ENCODE results near the gene CCR9.

Gene CCR9

DNA sequence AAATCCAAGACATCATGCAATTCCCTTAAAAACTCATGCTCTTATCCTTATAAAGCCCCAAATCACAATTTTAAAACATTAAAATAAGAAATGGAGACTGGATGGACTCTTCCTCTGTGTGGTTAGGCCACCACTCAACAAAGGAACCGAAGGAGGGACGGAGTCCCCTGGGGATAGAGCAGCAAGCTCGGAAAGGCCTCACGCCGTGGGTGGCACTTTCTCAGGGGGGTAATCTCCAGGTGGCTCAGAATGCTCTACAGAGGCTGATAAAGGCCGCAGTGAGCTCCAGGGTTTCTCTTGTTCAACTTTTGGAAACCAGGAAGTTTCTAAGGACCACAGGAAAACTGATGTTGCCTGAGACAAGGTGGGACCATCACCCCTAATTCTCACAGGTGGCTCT lies 23.2 kb downstream of the CCR9 start:
- DNase-seq: no peak

DNA sequence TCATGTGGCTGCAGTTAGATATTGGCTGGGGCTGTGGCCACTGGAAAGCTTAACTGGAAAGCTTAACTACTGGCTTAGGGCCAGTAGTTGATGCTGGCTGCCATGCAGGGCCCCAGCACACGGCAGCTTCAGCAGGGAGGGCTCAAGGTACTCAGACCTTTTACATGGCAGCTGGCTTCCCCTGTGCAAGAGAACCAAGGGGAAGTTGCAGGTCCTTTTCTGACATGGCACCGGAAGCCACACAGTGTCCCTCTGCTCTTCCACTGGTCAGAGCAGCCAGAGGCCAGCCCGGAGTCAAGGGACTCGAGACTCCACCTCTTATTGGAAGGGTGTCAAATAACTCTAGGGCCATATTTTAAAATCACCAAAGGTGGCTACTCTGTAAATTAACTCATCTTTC lies 24.5 kb downstream of the CCR9 start:
- no peak for DNase-seq

DNA sequence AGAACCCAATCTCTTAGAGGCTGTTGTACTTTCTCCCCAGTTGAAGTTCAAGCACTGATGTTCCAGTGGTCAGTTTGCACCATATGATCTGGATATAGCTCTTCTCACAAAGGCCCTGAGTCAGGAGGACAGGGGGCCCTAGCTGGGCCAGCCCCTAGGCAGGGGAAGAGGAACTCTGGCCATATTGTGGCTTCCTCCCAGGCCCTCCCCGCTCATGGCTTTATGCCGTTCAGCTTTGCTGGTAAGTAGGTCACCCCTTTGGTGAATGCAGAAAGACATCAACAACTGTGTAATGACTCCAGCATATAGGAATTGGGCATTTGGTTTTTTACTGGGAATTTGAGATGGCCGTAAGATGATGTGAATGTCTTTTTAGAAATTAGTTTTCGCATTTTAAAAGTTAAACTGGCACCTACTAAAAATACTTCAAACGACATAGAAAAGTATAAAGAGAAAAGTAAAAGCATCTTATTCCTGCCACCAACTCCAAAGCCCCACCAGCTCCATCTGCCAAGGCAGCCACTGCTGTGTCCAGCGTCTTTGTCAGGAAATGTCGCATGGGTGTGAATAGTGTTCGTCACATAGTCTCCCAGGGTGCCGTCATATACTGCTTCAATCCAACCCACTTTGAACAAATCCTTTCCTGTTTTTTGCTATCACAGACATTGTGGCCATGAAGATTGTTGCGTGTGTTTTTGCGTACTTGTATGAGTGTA lies 25.3 kb downstream of the CCR9 start:
- no peak for DNase-seq

DNA sequence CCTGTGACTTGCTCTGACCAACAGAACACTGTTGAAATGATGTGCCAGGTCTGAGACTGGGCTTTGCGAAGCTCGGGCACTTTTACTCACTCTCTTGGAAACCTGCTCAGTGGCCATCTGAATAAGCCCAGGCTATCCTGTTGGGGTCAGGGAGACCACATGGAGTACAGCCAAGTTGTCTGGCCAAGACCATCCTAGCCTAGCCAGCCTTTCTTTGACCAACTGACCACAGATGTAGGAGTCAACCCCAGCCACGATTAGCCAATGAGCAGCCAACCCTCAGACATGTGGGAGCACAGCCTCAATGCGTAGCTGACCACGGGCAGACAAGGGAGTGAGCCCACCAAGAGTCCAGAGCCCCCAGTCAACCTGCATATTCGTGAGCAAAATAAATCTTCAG lies 26.1 kb downstream of the CCR9 start:
- no peak for DNase-seq

DNA sequence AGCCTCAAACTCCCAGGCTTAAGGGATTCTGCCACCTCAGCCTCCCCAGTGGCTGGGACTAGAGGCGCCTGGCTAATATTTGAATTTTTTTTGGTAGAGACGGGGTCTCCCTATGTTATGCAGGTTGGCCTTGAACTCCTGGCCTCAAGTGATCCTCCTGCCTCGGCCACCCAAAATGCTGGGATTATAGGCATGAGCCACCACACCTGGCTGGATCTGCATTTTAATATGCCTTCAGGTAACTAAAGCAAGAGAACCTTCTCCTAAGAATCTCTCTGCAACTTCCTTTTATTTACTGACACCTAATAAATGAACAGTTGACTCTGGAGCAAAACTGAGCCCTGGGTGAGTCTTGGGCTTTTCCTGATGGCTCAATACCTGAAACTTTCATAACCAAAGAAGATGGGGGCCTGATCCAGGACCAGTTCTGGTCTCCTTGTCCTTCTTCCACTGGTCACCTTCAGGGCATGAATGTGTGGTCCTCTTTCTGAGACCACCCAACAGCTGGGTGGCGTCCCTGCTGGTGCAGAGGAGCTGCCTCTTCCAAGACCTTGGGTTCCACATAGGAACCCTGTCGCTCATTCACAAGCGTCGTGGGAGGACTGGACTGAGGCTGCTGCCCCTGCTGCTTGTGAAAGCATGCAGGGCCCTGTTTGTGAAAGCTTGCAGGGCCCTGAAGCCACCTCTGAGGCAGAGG lies 28.2 kb downstream of the CCR9 start:
- DNase-seq: no peak

DNA sequence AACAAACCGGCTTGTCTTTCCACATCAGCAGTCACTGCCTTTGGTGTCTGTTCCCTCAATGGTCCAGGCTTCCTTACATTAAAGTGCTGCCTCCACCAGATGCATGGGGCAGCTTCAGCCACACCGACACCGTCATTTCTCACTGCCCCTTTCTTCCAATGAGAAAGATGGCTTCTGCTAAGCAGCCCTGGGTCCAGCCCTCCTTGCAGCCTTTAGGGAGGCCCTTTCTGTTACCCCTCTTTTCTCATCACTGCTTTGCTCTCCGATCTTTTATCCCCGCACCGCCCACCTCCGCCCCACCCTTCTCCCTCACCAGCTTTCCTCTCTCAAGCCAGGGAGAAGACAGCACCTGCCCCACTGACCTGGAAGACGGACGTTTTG lies 28.7 kb downstream of the CCR9 start:
- DNase-seq: no peak

DNA sequence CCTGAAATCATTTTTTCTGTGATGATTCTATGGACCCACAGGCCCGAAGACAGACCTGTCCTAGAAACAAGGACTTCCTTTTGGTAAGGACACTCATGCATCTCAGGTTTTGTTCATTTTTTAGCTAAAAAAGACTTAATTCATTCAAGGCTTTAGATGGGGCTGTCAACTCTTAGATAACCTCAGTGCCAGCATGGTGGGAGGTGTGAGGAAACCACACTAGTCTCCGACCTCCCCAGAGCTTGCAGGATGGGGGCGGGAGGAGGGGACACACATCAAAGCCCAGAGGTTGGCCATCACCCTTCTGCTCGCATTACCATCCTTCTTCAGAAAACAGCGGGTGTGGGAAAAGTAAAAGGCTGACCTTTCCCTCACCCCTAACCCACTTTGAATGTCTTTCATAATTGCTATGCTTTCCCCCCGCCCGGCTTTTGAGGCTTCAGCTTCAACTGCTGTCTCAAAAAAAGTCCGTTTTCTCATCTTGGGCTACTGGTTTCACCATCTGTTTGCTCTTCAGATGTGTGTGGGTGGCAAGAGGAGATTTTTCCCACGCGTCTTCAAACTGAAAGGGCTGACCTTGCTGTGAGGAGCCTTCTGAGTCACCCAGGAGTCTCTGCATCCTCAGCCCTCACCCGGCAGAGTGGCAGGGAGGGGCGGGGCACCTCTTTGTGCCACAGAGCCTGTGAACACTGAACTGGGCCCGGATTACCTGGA lies 29.3 kb downstream of the CCR9 start:
- DNase-seq: peak; percentile 88

DNA sequence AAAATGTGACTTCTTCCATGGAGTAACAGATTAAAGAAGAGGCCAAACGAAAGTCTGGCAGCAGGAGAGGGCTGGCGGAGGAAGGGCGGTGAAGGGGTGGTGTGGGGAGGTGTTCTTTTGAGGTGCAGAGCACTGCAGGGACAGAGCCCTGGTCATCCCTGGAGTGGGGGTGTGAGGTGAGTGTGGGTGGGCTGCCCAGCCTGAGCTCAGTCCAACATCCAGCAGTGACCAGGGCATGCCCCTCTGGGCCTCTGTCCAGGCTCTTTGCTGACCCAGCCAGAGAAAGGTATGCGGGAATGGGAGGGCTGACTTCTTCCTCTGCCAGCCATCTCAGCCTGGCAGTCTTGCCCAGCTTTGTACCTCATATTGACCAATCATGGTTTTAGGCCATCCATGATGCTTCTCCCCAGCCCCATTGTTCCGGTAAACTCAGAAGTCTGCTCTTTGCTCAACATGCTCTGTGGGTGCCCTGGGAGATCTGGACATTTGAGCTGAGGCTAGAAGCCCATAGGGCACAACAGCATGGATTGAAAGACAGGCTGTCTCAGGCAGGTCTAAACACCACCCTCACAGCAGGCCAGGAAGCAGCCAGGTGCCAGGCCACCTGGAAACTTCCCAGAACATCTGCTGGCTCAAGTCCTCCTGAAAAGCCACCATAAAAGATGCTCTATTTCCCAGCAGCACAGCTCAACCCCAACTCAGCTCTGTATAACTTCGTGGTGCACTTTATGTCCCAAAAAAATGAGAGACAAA lies 31.0 kb downstream of the CCR9 start:
- DNase-seq: no peak

DNA sequence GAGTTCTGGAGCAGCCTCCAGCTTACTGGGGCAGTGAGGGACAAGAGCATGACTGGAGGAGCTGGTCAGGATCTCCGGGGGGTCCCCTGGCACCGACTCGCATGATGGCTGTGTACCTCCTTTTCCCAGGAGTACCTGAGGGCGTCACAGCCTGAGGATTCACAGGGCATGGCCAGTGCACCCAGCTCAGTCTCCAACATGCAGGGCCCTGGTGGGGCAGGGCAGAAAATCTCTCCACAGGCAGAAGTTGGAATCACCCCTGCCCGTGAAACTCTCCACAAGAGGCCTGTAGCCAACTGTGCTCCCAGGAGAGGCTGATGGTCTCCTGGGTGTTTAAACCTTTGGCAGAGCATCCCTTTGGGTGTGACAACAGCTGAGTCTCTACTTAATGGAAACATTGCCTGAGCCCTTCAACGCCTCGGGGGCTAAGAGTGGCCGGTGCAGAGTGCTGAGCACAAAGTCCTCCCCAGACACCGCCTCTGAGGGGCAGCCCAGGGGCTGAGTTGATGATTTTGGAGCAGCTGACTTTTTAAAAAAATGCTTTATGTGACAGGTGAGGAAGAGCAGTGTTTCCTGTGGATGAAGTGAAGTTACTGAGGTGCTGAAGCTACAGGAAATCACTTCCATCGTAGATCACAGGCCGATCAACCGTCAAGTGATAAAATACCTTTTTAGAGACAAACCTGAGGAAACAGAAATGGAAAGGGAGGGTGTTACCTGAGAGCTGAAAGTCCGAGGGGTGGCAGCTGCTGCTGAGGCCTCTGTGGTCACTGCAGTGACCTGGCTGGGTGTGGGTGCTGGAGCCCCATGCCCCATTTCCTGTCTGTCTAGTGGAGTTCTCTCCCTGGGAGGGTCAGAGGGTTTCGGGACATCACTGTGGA lies 35.1 kb downstream of the CCR9 start:
- DNase-seq: no peak

DNA sequence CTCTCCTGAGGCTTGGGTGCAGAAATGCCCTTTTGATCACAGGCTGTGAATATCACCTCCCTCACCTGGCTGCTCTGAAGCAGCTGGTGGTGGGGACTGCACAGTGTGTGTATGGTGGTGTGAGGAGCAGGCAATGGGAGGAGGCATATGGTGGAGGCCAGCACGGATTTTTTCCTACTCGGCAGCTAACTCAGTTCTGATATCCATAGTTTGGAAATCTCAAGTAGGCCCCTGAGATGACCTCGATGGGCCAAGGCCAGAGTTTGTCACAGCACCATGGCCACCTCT lies 35.6 kb downstream of the CCR9 start:
- no peak for DNase-seq

DNA sequence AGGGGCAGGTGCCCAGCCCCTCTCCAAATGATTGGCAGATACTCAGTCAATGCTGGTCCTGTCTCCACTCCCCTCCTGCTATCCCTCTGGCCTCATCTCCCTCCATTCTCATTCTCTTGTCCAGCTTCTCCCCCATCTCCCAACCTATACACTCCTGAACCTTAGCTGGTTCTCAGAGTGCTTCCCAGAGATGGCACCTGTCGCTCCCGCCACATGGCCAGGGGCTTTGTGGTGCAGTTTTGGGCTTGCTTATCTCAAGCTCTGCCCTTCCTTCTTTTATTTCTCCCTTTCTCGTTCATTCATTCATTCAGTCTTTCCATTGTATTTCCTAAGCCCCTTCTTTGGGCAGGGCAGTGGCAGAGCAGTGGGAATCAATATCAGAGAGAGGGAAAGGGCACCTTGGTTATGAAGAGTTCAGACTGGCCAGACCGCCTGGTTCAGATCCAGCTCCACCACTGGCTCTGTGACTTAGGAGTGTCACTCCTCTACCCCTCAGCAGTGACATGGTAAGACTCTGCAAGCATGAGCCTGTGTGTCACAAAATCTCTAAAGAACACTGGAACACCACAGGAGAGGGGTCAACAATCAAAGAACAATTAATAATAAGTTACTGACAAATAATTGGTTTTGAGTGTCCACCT lies 36.7 kb downstream of the CCR9 start:
- no peak for DNase-seq

DNA sequence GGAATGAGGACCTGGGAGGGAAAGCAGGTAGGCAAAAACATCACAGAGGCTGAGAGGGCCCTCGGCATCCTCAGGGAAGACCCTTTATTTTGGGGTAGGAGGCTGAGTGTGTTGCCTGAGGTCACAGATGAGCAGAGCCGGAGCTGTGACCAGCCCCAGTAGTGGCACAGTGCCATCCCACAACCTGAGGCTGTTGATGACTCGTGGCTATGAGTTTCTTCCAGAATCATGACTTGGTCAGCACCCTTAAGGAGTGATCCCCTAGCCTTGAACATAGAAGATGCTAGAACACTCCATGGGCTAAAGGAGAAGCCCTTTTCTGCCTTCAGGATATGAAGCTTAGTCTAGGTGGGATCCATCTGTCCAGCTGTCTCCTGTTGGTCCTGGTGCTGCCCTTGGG lies 37.4 kb downstream of the CCR9 start:
- peak; percentile 60 for DNase-seq

DNA sequence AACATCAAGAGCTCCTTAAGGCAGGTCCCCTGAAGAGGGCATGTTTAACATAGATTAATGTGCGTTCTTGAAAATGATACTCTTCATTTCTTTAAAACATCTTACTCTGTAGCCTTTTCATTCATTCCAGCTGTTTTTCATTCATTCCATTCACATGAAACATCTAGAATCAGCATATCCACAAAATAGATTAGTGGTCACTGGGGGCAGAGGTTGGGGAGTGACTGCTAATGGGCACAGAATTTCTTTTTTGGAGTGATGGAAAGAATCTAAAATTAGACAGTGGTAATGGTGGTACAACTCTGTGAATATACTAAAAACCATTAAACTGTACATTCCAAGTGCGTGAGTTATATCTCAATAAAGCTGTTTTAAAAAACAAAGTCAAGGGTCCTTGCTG lies 41.5 kb downstream of the CCR9 start:
- DNase-seq: peak; percentile 63

DNA sequence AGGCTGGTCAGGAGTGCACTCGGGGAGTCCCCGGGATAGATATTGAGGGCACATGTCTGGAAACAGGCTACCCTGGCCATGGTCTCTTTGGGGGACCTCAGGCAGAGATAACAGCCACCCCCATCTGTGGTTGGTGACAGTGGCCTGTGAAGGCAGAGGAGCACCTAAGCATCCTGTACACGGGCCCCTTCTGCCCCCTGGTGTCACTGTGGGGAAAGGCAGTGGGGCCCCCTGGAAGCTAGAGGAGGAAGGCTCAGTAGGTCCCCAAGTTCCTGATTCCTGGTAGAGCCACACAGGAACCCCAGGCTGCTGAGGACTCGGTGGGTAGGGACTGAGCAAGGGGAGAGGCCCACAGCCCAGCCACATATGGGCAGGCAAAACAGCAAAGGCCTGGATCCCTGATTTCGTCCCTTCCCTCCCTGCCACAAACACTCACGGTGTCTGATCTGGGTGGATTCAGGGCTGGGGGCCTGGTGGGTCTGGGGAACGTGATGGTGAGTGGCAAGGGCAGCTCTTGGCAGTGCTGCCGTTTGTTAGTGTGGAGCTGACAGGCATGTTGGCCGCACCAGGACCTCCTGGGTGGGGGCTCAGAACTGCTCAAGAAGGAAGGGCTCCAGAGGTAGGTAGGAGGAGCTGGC lies 42.8 kb downstream of the CCR9 start:
- DNase-seq: peak; percentile 48

DNA sequence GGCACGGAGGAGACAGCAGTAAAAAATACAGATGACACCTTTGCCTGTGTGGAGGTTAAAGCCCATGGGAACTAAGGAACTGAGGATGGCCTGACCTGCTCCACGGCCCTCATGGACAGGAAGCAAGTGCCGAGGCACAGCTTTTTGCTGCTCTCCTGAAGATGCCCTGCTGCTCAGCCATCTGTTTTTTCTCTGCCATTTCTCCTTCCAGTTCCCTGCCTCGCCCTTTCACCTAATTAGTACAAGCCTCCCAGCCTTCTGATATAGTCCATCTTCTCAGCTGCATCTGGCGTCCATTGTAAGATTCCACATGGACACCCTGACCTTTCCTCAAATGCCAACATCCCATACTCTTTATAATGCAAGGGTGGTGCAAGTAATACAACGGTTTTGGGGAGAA lies 45.2 kb downstream of the CCR9 start:
- no peak for DNase-seq

DNA sequence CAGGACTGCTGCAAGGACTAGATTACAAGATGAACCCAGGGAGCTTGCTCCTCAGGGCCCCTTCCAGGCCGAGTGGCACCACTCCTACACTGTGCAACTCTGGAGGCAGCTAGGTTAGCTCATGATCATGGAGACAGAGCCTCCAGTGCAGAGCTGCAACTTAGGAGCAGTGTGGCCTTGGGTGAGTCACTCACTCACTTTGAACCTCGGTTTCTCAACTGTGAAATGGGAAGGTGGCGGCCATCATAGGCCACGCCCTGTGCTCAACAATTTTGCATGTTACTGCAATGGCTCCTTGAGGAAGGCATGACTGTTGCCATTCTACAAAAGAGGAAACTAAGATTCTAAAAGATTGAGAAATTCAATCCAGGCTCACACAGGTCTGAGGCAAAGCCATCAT lies 45.8 kb downstream of the CCR9 start:
- no peak for DNase-seq

DNA sequence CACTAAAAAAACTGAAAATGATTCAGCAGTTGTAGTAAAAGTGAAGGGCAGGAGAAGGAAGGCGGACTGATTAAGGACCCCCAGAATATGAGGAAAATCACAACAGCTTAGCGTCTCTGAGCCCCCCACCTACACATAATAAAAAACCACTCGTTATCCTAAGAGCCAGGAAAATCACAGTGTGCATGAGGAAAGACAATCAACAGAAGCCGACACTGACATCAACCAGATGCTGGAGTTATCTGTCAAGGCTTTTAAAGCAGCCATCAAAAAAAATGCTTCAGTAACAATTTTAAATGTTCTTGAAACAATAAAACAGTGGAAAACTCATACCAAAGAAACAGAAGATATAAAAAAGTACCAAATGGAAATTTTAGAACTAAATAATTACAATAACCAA lies 47.2 kb downstream of the CCR9 start:
- DNase-seq: no peak

DNA sequence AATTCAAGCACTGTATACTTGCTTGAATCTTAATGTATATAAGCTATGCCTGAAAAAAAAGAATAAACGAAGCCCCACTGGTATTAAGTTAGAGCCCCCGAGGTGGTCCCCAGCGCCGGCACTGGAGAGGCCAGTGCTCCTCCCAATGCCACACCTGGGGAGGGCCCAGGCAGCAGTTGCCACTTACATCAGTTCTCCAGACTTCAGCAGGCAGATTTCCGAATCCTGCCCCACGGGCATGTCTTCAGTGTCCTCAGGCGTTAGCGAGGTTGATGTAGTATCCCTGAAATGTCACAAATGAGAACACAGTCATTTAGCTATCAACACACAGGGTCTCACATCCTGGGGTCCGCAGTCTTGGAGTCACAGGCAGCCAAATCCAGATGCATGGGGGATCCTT lies 49.9 kb downstream of the CCR9 start:
- DNase-seq: no peak

DNA sequence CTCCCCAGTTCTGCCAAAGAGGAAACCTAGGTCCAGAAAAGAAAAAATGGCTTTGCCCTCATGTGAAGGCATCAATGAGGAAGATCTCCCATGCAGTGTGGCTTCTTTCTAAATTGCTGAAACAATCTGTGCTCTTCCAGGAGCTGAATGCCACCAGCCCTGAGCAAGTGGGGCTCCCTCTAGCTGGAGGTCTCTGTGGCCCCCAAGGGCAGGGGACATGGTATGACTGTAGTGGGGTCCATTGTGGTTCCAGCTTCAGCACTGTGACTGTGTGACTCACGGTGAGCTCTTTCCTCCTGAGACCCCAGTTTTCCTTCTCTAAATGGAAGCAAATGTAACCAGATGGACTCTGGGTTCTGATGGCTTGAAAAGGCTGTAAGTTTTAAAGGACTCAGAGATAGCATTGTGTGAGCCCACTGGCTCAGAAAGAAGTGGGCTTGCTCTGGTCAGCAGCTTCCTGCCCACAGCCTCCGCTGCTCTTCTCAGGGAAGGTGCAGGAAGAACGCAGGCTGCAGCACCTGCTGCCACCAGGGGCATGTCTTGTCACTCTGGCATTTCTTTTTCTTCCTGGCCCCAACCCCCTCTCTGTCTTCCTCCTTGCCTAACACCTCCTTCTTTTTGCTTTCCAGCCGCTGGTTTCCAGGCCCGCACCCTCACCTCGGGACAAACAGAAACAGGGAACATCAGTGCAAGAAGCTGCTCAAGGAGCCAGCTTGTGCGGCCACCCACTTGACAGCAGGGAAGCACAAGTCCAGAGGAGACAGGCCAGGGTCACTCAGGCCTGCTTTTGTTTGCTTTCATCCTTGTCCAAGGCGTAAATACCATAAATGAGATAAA lies 51.1 kb downstream of the CCR9 start:
- no peak for DNase-seq

DNA sequence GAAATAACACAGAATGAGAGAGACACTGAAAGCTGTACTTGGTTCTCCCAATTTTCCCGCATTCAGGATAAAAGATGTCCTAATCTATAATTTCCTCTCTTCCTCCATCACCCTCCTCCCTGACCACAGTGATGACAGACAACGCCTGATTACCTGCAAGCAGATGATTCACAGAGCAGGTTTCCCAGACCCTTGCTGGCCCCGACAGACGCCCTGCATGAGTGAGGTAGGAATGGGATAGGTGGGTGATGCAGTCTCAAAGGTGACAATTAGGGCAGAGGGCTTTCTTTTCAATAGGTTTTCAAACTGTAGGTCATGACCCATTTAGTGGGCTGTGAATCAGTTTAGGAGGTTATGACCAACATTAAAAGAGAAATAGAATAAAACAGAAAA lies 51.7 kb downstream of the CCR9 start:
- DNase-seq: no peak

DNA sequence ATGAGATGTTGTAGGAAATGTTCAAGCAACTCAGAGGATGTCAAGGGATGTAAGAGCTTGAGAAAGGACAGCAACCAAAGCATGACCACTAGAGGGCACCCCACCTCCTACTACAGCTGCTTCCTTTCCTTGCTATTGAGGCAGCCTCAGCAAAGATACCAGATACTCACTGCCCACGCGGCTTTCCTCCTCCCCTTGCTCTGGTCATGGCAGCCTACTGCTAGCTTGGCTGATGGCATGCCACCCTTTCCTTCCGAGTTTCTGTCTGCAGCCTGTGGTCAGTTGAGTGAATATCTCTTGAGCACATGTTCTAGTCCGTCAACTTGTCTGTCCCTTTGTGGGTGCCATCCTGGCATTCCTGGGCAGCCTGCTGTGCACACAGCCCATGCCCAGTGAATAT lies 52.5 kb downstream of the CCR9 start:
- peak; percentile 86 for DNase-seq

All from EL (cell line).